GM10248 (cell line): Measurements from ENCODE around the gene ELFN1.

ENCODE experiments used
- CTCF ChIA-PET: fragments of 300-600 bp; sonication (Branson Sonifier 250); formaldehyde crosslinking; extraction: SDS; loops from one replicate; lab custom pipeline; 2021; ENCODE audit warnings: antibody characterized with exemption; lab: Yijun Ruan, JAX
- POLR2A ChIA-PET: fragments of 350-650 bp; sonication (Branson Sonifier 250); formaldehyde crosslinking; extraction: SDS; loops from one replicate; lab custom pipeline; 2020; ENCODE audit warnings: antibody characterized with exemption; lab: Yijun Ruan, JAX
- DNase-seq: peaks from one replicate; pipeline ENCODE4 v3.0.0; 2012; ENCODE audit errors: extremely low spot score
- TF ChIP-seq, protein P1 (sequence below): IDR thresholded peaks from 2 replicates; pipeline ENCODE4 v1.5.1; 2012; ENCODE audit warnings: mild to moderate bottlenecking, low read depth; ENCODE audit errors: extremely low read depth, missing control alignments, control extremely low read depth

Gene ELFN1

DNA sequence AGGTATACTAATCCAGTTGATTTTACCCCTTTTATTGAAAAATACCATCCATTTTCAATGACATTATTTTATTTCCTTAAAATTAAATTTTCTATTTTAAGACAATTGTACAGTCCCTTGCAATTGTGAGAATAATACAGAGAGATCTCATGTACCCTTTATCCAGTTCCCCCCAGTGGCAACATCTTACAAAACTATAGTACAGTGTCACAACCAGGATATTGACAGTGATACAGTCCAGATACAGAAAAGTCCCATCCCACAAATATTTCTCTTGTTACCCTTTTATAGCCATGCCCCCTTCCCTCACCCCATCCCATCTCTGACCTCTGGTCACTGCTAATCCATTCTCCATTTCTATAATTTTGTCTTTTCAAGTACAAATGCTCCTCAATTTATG lies 18.5 kb downstream of the ELFN1 start:
- POLR2A ChIA-PET = no interaction called here
- TF ChIP-seq, protein P1, sequence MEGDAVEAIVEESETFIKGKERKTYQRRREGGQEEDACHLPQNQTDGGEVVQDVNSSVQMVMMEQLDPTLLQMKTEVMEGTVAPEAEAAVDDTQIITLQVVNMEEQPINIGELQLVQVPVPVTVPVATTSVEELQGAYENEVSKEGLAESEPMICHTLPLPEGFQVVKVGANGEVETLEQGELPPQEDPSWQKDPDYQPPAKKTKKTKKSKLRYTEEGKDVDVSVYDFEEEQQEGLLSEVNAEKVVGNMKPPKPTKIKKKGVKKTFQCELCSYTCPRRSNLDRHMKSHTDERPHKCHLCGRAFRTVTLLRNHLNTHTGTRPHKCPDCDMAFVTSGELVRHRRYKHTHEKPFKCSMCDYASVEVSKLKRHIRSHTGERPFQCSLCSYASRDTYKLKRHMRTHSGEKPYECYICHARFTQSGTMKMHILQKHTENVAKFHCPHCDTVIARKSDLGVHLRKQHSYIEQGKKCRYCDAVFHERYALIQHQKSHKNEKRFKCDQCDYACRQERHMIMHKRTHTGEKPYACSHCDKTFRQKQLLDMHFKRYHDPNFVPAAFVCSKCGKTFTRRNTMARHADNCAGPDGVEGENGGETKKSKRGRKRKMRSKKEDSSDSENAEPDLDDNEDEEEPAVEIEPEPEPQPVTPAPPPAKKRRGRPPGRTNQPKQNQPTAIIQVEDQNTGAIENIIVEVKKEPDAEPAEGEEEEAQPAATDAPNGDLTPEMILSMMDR = no peak
- DNase-seq = no peak
- CTCF ChIA-PET = no interaction called here

DNA sequence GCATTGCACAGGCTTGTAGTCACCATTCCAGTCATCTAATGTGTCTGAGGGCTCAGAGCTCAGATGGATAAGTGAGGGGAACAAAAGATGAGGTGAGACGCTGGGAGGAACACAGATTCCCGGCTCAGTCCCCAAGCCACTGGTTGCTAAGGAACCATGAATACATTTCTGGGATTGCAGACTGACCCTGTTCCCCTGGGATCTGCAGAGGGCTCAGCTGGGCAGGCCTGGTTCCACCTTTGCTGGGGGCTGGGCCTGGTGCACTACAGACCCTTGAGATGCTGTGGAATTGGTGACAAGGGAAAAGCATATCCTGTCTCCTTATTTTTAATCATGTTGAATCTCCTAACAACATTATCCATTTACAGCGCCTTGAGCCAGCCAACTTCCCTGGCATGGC lies 19.2 kb downstream of the ELFN1 start:
- ChIA-PET CTCF (no interaction called here), POLR2A (no interaction called here)
- TF ChIP-seq, protein P1 = no peak
- DNase-seq = no peak

DNA sequence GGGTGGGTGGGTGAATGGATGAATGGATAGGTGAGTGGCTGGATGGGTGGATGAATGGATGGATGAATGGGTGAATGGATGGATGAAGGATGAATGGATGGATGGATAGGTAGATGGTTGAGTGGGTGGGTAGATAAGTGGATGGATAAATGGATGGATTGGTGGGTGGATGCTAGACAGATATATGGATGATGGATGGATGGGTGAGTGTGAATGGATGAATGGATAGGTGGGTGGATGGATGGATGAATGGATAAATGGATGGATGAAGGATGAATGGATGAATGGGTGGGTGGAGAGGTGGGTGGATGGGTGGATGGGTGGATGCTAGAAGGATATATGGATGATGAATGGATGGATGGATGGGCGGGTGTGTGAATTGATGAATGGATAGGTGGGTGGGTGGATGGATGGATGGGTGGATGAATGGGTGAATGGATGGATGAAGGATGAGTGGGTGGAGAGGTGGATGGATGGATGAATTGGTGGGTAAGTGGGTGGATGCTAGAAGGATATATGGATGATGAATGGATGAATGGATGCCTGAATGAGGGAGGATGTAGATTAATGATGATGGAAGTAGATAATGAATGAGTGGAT lies 20.4 kb downstream of the ELFN1 start:
- ChIA-PET POLR2A (no interaction called here), CTCF (no interaction called here)
- DNase-seq = no peak
- TF ChIP-seq, protein P1 = no peak

DNA sequence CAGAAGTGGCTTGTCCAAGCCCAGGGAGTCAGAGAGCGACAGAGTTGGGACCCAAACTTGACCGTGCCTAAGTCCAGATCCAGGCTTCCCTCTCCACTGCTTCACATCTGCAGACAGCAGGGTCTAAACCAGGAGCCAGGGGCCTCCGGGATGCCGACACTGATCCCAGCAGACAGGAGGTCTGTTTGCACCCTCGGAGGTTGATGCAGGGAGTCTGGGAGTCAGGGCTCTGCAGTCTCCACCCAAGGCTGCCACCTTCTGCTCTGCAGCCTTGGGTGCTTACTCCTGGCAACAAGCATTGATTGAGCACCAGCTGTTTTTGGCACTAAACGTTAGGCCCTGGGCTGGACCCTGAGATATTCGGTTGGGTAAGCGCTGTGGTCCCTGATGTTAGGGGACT lies 21.0 kb downstream of the ELFN1 start:
- DNase-seq = no peak
- TF ChIP-seq, protein P1 = no peak
- ChIA-PET POLR2A (no interaction called here), CTCF (no interaction called here)

DNA sequence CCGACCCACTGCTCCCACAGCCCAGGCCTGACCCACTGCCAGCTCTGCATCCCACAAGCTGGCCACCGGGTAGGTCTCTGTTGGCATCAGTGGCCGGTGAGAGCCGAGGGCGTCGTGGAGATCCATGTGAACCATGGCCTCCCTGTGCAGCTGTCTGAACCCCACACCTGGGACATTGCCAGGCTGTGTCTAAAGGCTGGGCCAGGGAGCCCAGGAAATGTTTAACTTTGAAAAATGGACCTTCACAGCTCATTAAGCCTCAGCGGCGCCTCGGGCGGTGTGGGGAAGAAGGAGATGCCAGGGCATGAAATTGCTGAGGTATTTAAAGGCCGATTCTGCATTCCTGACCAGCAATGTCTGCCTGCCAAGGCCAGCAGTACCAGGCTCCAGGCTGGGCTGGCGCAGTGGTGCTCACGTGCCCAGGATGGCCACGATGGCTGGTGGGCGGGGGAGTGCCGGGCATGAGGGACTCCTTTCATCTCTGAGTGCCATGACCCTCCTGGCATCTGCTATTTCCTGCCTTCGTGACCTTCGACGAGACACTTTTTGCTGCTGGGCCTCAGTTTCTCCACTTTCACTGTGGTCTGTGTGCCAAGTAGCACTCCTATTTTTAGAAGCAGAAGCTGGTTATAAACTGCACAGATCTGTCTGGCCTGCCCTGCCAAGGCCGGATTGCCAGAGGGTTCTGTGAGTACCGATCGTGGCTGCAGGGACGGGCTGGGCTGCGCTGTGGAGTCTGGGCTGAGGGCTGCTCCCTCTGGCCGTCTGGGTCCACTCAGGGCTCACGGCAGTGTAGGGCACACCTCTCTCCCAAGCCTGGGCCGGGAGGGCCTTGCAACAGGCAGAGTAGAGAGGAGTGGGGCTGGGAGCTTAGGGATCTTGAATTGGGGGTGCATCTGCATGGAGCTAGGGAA lies 21.8 kb downstream of the ELFN1 start:
- ChIA-PET CTCF (no interaction called here), POLR2A (no interaction called here)
- DNase-seq = no peak
- TF ChIP-seq, protein P1 = no peak

DNA sequence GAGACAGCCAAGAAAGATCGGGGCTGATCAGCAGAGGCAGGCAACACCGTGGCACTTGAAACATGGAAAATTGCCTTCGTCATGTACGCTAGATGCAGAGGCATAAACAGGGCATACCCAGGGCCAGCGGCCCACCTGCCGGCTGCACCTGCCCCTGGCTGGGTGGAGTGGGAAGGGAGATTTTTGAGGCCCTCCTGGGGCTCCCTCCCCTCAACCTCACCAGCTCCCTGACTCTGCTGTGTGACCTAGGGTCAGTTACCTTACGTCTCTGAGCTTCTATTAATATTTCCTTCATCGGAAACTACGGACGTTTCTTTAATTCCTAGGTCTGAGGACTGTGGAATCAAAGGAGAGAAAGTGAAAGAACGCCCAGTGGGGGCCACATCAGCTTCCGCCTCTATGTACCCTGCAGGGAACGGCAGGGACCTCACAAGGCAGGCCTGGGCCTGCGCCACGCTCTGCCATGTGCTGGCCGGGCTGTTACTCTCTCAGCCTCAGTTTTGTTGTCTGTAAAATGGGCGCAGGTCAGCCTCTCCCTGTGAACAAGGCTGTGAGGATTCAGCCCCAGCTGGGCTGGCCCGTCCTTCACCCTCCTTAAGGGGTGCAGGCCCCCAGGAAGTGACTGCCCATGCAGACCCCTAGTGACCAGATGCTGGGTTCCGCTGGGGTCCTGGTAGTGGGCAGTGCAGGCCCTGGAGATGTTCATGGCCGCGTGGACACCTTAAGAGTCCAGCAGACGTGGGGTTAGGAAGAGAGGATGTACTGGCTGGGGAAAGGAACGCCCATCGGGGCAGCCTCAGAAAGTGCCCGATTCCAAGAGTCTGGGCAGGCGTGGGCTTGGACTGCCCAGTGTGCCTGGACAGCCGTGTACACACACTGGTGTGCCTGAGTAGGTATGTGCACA lies 22.7 kb downstream of the ELFN1 start:
- TF ChIP-seq, protein P1 = no peak

More for the DNA sequence above, 22.7 kb downstream of the ELFN1 start:
- ChIA-PET POLR2A (no interaction called here), CTCF (no interaction called here)
- DNase-seq = no peak
